IMR-90 (cell line): ENCODE measurements around the gene CDS2. TPM values are rescaled to one million over a fixed set of nuclear protein-coding genes. Genes with fewer than 3 reads are reported as not detected.

Source experiments
- ATAC-seq: fragments of 200-7000 bp; cut with Tn5 transposase; 2 replicates; pipeline ENCODE4 v1.9.1; 2020; ENCODE audit warnings: low read depth, mild to moderate bottlenecking, moderate library complexity
- BruUV-seq: library from RNA; stranded (reverse); fragments of 400-500 nt; replicated peaks from 2 replicates; lab custom pipeline; 2021; lab: Mats Ljungman, UMichigan
- CTCF ChIA-PET: fragments of 300-600 bp; formaldehyde crosslinking; extraction: SDS; loops from one replicate; lab custom pipeline; 2021; ENCODE audit warnings: antibody characterized with exemption; lab: Yijun Ruan, JAX
- POLR2A ChIA-PET: fragments of 300-600 bp; sonication (Branson Sonifier 250); formaldehyde crosslinking; loops from one replicate; lab custom pipeline; 2022; ENCODE audit warnings: antibody characterized with exemption; ENCODE audit not compliant: unreplicated experiment; lab: Charles Lee
- DNase-seq: peaks from one replicate; pipeline ENCODE4 v3.0.0; 2013
- H2AFZ ChIP-seq: replicated peaks from 2 replicates; pipeline ENCODE3; 2013; ENCODE audit warnings: low read length, mild to moderate bottlenecking; ENCODE audit not compliant: poor library complexity
- H2AK5ac ChIP-seq: 2 replicates; pipeline ENCODE4 v1.6.1; 2013; ENCODE audit warnings: low read depth, low read length, inconsistent platforms
- H2AK9ac ChIP-seq: replicated peaks from 2 replicates; pipeline ENCODE3; 2013; ENCODE audit warnings: mild to moderate bottlenecking, low read depth, low read length, moderate library complexity; ENCODE audit not compliant: poor library complexity
- H2BK120ac ChIP-seq: 2 replicates; pipeline ENCODE4 v1.6.1; 2013; ENCODE audit warnings: low read depth, low read length, inconsistent platforms
- H2BK15ac ChIP-seq: 3 replicates; pipeline ENCODE4 v1.6.1; 2013; ENCODE audit warnings: low read depth, low read length, inconsistent platforms
- H2BK20ac ChIP-seq: 2 replicates; pipeline ENCODE4 v1.6.1; 2013; ENCODE audit warnings: low read depth, mild to moderate bottlenecking, inconsistent platforms, low read length, moderate library complexity
- H2BK5ac ChIP-seq: 2 replicates; pipeline ENCODE4 v1.6.1; 2013; ENCODE audit warnings: mild to moderate bottlenecking, low read depth, low read length, inconsistent platforms; ENCODE audit not compliant: poor library complexity, severe bottlenecking
- H3K14ac ChIP-seq: replicated peaks from 2 replicates; pipeline ENCODE4 v1.6.1; 2013; ENCODE audit warnings: low read depth, low read length, inconsistent platforms
- H3K18ac ChIP-seq: 2 replicates; pipeline ENCODE4 v1.6.1; 2013; ENCODE audit warnings: low read depth, low read length, control low read depth
- H3K23ac ChIP-seq: 2 replicates; pipeline ENCODE4 v1.6.1; 2013; ENCODE audit warnings: low read depth, low read length, inconsistent platforms
- H3K27ac ChIP-seq: 2 replicates; pipeline ENCODE4 v1.5.1; 2013; ENCODE audit warnings: mild to moderate bottlenecking, control low read depth, low read length; ENCODE audit not compliant: insufficient read depth
- H3K27me3 ChIP-seq: 2 replicates; pipeline ENCODE4 v1.6.1; 2013; ENCODE audit warnings: low read length; ENCODE audit not compliant: control insufficient read depth, insufficient read depth
- H3K36me3 ChIP-seq: 2 replicates; pipeline ENCODE4 v1.6.1; 2013; ENCODE audit warnings: low read length, mixed read lengths; ENCODE audit not compliant: control insufficient read depth, insufficient read depth
- H3K4ac ChIP-seq: 2 replicates; pipeline ENCODE4 v1.6.1; 2013; ENCODE audit warnings: low read depth, low read length, inconsistent platforms
- H3K4me1 ChIP-seq: 2 replicates; pipeline ENCODE4 v1.6.1; 2013; ENCODE audit warnings: low read length, mixed read lengths; ENCODE audit not compliant: control insufficient read depth, insufficient read depth
- H3K4me2 ChIP-seq: 2 replicates; pipeline ENCODE4 v1.6.1; 2013; ENCODE audit warnings: low read depth, mild to moderate bottlenecking, control low read depth, low read length, moderate library complexity
- H3K4me3 ChIP-seq: 2 replicates; pipeline ENCODE4 v1.5.1; 2013; ENCODE audit warnings: low read depth, mild to moderate bottlenecking, control low read depth, low read length, moderate library complexity; ENCODE audit not compliant: insufficient read depth
- H3K56ac ChIP-seq: 2 replicates; pipeline ENCODE4 v1.6.1; 2013; ENCODE audit warnings: low read length, inconsistent platforms; ENCODE audit not compliant: insufficient read depth; ENCODE audit errors: extremely low read depth
- H3K79me1 ChIP-seq, 2 experiments: 2 replicates each; pipeline ENCODE4 v1.6.1; 2013; ENCODE audit warnings: low read length in 2 of 2, inconsistent platforms in 1 of 2, low read depth in 1 of 2
- H3K9ac ChIP-seq: 2 replicates; pipeline ENCODE4 v1.6.1; 2013; ENCODE audit warnings: low read depth, low read length, control low read depth
- H3K9me1 ChIP-seq: 2 replicates; pipeline ENCODE4 v1.6.1; 2013; ENCODE audit warnings: low read length, inconsistent platforms; ENCODE audit not compliant: insufficient read depth
- H3K9me3 ChIP-seq: 2 replicates; pipeline ENCODE4 v1.6.1; 2013; ENCODE audit warnings: low read length; ENCODE audit not compliant: control insufficient read depth, insufficient read depth
- H4K20me1 ChIP-seq: 2 replicates; pipeline ENCODE4 v1.6.1; 2013; ENCODE audit warnings: low read length, inconsistent platforms; ENCODE audit not compliant: insufficient read depth
- H4K5ac ChIP-seq: 2 replicates; pipeline ENCODE4 v1.6.1; 2013; ENCODE audit warnings: mild to moderate bottlenecking, low read depth, low read length, control low read depth
- H4K8ac ChIP-seq, 2 experiments: 2 replicates each; pipeline ENCODE4 v1.6.1; 2013; ENCODE audit warnings: low read depth in 2 of 2, low read length in 2 of 2, control low read depth in 1 of 2, inconsistent platforms in 1 of 2
- H4K91ac ChIP-seq: 2 replicates; pipeline ENCODE4 v1.6.1; 2013; ENCODE audit warnings: low read depth, low read length, inconsistent platforms; ENCODE audit not compliant: insufficient read depth
- BHLHE40 ChIP-seq: fragments of 150-350 bp; IDR thresholded peaks from 2 replicates; pipeline ENCODE4 v1.6.1; 2016; ENCODE audit warnings: mild to moderate bottlenecking, low read depth, low read length
- CHD1 ChIP-seq: IDR thresholded peaks from 2 replicates; pipeline ENCODE4 v1.6.1; 2012; ENCODE audit warnings: low read depth, low read length, improper control_type of control experiment
- NFE2L2 ChIP-seq: fragments of 150-350 bp; IDR thresholded peaks from 2 replicates; pipeline ENCODE4 v1.6.1; 2016; ENCODE audit warnings: low read depth, mild to moderate bottlenecking, low read length
- POLR2A ChIP-seq: IDR thresholded peaks from 2 replicates; pipeline ENCODE4 v1.6.1; 2012; ENCODE audit warnings: mild to moderate bottlenecking, low read depth, low read length
- RFX5 ChIP-seq: IDR thresholded peaks from 2 replicates; pipeline ENCODE4 v1.8.0; 2012; ENCODE audit warnings: low read depth, mild to moderate bottlenecking, low read length, moderate library complexity
- WGBS, 2 experiments: methylation state at CpG; one replicate each; pipeline versions ENCODE4 v1.1.5 to v1.1.7; 2013; ENCODE audit warnings: missing lambda C conversion rate in 2 of 2; ENCODE audit not compliant: insufficient read length in 1 of 2; ENCODE audit errors: extremely low coverage in 2 of 2; 5-methylcytosine and 5-hydroxymethylcytosine counted together
- dilution Hi-C: fragments of 300-500 bp; cut with HindIII; formaldehyde crosslinking; loops from one replicate; pipeline ENCODE4 v1.14.3; 2018; ENCODE audit warnings: low sequenced_read_pairs; ENCODE audit not compliant: unreplicated experiment
- in situ Hi-C: fragments of 300-500 bp; cut with MboI; formaldehyde crosslinking; loops from 3 replicates; pipeline ENCODE4 v1.14.3; 2019; ENCODE audit warnings: low sequenced_read_pairs, inconsistent platforms, mixed read lengths
- intact Hi-C: fragments of 100-400 bp; cut with micrococcal nuclease; formaldehyde crosslinking; loops from 2 replicates; pipeline ENCODE4 v1.10.0; 2022
- polyA plus RNA-seq, 3 experiments: library from polyadenylated mRNA; depleted of rRNA; stranded (reverse); fragments of >200 nt; gene quantifications; 2 replicates each; pipeline ENCODE4 v1.2.3, GENCODE V29; 2012; ENCODE audit warnings: low replicate concordance in 1 of 3
- total RNA-seq: library from RNA; depleted of rRNA; stranded (reverse); fragments of >200 nt; gene quantifications from 2 replicates; pipeline ENCODE4 v1.2.3, GENCODE V29; 2012
- TF ChIP-seq, protein P1 (sequence below): fragments of 150-350 bp; IDR thresholded peaks from 2 replicates; pipeline ENCODE4 v1.6.1; 2016; ENCODE audit warnings: low read depth, mild to moderate bottlenecking, low read length, moderate library complexity, borderline replicate concordance
- TF ChIP-seq, protein P2 (sequence below): fragments of 150-350 bp; IDR thresholded peaks from 2 replicates; pipeline ENCODE4 v1.6.1; 2017; ENCODE audit warnings: mild to moderate bottlenecking, antibody characterized with exemption, low read length, low read depth

CDS2 gene
- total and polyA plus RNA-seq, 2 of the 4 experiments (the other 2 are of a cell fraction), result 17.0 to 47.1 TPM

DNA sequence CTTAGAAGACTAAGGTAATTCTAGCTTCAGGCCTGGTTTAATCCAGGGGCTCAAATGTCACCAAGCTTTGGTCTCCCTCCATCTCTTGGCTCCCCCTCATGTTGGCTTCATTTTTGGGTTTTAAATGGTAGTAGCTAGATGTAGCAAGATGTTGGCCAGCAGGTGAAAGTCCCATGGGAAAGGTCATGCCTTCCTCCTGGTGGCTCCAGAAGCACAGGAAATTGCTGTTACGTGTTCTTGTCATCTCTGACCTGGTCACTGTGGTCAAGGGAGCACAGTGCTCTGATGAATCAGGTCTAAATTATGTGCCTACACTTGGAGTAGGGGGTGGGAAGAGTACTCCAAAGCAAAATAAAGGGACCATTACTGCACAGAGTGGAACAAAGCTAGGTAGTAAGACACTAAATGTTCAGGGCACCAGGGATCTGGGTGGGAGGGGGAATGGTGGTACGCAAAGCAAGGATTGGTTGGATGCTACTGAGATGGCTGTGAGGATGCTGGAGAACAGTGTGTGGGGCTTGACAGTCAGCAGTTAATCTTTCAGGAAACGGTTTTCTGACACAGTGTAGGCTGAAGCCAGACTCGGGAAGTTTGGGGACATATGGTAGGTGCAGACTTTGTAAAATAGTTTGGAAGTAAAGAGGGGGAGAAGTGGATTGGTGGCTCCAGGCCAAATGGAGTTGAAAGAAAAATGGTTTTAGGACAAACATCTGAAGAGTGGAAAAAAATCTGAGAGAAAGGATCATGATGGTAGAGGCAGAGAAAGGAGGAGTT is 30.1 kb downstream of the CDS2 start (continued):
- TF ChIP-seq, protein P1, sequence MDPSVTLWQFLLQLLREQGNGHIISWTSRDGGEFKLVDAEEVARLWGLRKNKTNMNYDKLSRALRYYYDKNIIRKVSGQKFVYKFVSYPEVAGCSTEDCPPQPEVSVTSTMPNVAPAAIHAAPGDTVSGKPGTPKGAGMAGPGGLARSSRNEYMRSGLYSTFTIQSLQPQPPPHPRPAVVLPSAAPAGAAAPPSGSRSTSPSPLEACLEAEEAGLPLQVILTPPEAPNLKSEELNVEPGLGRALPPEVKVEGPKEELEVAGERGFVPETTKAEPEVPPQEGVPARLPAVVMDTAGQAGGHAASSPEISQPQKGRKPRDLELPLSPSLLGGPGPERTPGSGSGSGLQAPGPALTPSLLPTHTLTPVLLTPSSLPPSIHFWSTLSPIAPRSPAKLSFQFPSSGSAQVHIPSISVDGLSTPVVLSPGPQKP, result no peak
- TF ChIP-seq CHD1, result no peak

DNA sequence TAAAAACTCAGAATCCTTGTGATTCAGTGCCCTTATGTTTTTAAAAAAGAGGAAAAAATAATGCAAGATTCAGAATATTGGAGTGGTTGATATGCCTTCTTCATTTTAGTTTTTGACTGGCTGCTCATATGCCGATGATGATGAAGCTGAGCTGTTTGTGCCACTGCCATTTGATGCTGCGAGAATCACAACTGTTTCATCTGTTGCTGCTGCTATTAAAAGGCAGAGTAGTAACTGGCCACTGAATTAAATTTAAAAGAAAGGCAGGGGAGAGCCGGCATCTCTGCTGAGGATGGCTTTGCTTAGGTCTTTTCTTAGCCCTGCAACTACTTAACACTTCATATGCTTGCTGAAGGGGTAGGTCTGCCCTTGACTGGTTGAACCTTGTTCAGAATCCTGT is 33.1 kb downstream of the CDS2 start:
- no peaks in the 10 kb centered on the region for H3K27me3 ChIP-seq
- dilution Hi-C loops (no loop called here), in situ Hi-C loops (no loop called here), intact Hi-C loops (no loop called here)
- no peak overlapping the region for H3K9ac ChIP-seq
- H2BK15ac ChIP-seq, result no peak overlapping the region
- ChIA-PET CTCF (no interaction called here), POLR2A (no interaction called here)
- no peak overlapping the region for H2BK20ac ChIP-seq
- H2AK9ac ChIP-seq, result no peak overlapping the region
- no peak overlapping the region for H4K5ac ChIP-seq
- ATAC-seq (no peak), DNase-seq (no peak)
- H3K36me3 ChIP-seq, result no peaks in the 10 kb centered on the region
- no peak overlapping the region for H3K56ac ChIP-seq
- BruUV-seq, result no TSS peak
- H2BK5ac ChIP-seq, result no peak overlapping the region
- no peak overlapping the region for H3K18ac ChIP-seq
- WGBS, 2 experiments, result 93% methylated on average over 2 of the region's 3 CpGs; no CpG with 5 or more reads in 1 of the 2 experiments
- H4K8ac ChIP-seq, result no peak overlapping the region
- H3K4ac ChIP-seq, result 0 out of 2 replicates have a peak overlapping the region, but pooled peaks have one; percentile 28
- no peak overlapping the region for H3K14ac ChIP-seq
- TF ChIP-seq RFX5, result no peak
- TF ChIP-seq POLR2A, result no peak
- TF ChIP-seq NFE2L2, result no peak
- TF ChIP-seq, protein P1, result no peak
- no peak for TF ChIP-seq BHLHE40
- TF ChIP-seq, protein P2, sequence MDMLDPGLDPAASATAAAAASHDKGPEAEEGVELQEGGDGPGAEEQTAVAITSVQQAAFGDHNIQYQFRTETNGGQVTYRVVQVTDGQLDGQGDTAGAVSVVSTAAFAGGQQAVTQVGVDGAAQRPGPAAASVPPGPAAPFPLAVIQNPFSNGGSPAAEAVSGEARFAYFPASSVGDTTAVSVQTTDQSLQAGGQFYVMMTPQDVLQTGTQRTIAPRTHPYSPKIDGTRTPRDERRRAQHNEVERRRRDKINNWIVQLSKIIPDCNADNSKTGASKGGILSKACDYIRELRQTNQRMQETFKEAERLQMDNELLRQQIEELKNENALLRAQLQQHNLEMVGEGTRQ, result no peak
- peaks cover 18% of the 10 kb centered on the region for H3K9me1 ChIP-seq
- peaks cover 14% of the 10 kb centered on the region; the same call in 1 of the 2 replicates for H4K20me1 ChIP-seq
- H3K27ac ChIP-seq, result no peak overlapping the region
- H3K4me2 ChIP-seq, result no peak overlapping the region
- H2AFZ ChIP-seq, result no peak overlapping the region
- H3K9me3 ChIP-seq, result 0 out of 2 replicates have a peak, but pooled peaks cover 2% of the 10 kb centered on the region
- H2BK120ac ChIP-seq, result no peak overlapping the region
- H3K4me3 ChIP-seq, result no peak overlapping the region
- H4K91ac ChIP-seq, result no peak overlapping the region
- peak overlapping the region; percentile 36; the same call in 1 of the 2 replicates for H2AK5ac ChIP-seq
- peaks cover 11% of the 10 kb centered on the region for H3K4me1 ChIP-seq
- peaks cover 61 to 83% of the 10 kb centered on the region in 2 experiments for H3K79me1 ChIP-seq
- H3K23ac ChIP-seq, result no peak overlapping the region
